ENCODE measurements around the gene HTN3. TPM values are rescaled to one million over a fixed set of nuclear protein-coding genes. Genes with fewer than 3 reads are reported as not detected.
"Not testable (repeated sequence)": the region's sequence is repeated elsewhere in the genome, so short reads cannot be mapped to it uniquely, and the experiment has no call there.

Gene HTN3
- polyA plus RNA-seq, 1 donor (not counting 4 experiments of a cell fraction or from before 2014, with no cell fraction given): not detected

GRCh38 chr4:70041652-70042286, 13.5 kb downstream of the HTN3 start:
- H3K9ac ChIP-seq (ENCODE audit: control insufficient read depth, extremely low read depth, insufficient read depth, low read length): no peak overlapping the region
- DNase-seq (ENCODE audit: low read depth, low spot score) (no peak), FAIRE-seq (no peak)
- H3K9me3 ChIP-seq (ENCODE audit: control insufficient read depth, low read depth, low read length): no peaks in the 10 kb centered on the region
- H3K36me3 ChIP-seq (ENCODE audit: control insufficient read depth in 2 of 2, extremely low read depth in 1 of 2, insufficient read depth in 2 of 2, low read length in 2 of 2): no peaks in the 10 kb centered on the region
- H3K4me2 ChIP-seq (ENCODE audit: control insufficient read depth, extremely low read depth, insufficient read depth, low read depth, low read length): no peak overlapping the region
- no peaks in the 10 kb centered on the region for H3K4me1 ChIP-seq (ENCODE audit: control insufficient read depth, extremely low read depth, insufficient read depth, low read length)
- no peaks in the 10 kb centered on the region for H4K20me1 ChIP-seq (ENCODE audit: control insufficient read depth, extremely low read depth, insufficient read depth, low read length)
- TF ChIP-seq EZH2 (IDR thresholded peaks at IDR 0.05; ENCODE audit: low read length) (no peak), CTCF (optimal IDR thresholded peaks at IDR 0.05 in 1 of 3, IDR thresholded peaks at IDR 0.05 in 1 of 3, conservative IDR thresholded peaks at IDR 0.05 in 1 of 3; ENCODE audit: extremely low read depth in 1 of 3, insufficient read depth in 2 of 3, low read length in 3 of 3) (no peak)
- dilution Hi-C loops (cut with MboI; ENCODE audit: extremely low pct_ligation_motif_present, low sequenced_read_pairs): no loop called here
- H3K27me3 ChIP-seq (ENCODE audit: control insufficient read depth, extremely low read depth, insufficient read depth, low read length): no peaks in the 10 kb centered on the region
- no peaks in the 10 kb centered on the region for H3K9me1 ChIP-seq (ENCODE audit: control insufficient read depth, extremely low read depth, insufficient read depth, low read length)
- H3K79me2 ChIP-seq (ENCODE audit: control insufficient read depth, insufficient read depth, low read length): no peaks in the 10 kb centered on the region
- H3K4me3 ChIP-seq (ENCODE audit: control insufficient read depth in 2 of 3, extremely low read depth in 1 of 3, insufficient read depth in 2 of 3, low read depth in 1 of 3, low read length in 3 of 3): no peak overlapping the region
- H2AFZ ChIP-seq (ENCODE audit: control insufficient read depth, low read length): no peak overlapping the region
- no peak overlapping the region for H3K27ac ChIP-seq (ENCODE audit: control insufficient read depth, insufficient read depth, low read length)

GRCh38 chr4:70050138-70050537, 21.9 kb downstream of the HTN3 start, which contains the start of gene HTN1:
Gene HTN1 (plus strand): TSS chr4:70050438. CDS start chr4:70053077, 2,639 bp downstream.
- H4K20me1 ChIP-seq (ENCODE audit: control insufficient read depth, extremely low read depth, insufficient read depth, low read length); H3K27me3 ChIP-seq (ENCODE audit: control insufficient read depth, extremely low read depth, insufficient read depth, low read length); H2AFZ ChIP-seq (ENCODE audit: control insufficient read depth, low read length); H3K4me2 ChIP-seq (ENCODE audit: control insufficient read depth, extremely low read depth, insufficient read depth, low read depth, low read length); H3K9me3 ChIP-seq (ENCODE audit: control insufficient read depth, low read depth, low read length); H3K9ac ChIP-seq (ENCODE audit: control insufficient read depth, extremely low read depth, insufficient read depth, low read length); H3K4me1 ChIP-seq (ENCODE audit: control insufficient read depth, extremely low read depth, insufficient read depth, low read length); H3K9me1 ChIP-seq (ENCODE audit: control insufficient read depth, extremely low read depth, insufficient read depth, low read length); dilution Hi-C loops (cut with MboI; ENCODE audit: extremely low pct_ligation_motif_present, low sequenced_read_pairs); FAIRE-seq; H3K27ac ChIP-seq (ENCODE audit: control insufficient read depth, insufficient read depth, low read length); H3K79me2 ChIP-seq (ENCODE audit: control insufficient read depth, insufficient read depth, low read length); DNase-seq (ENCODE audit: low read depth, low spot score); H3K4me3 ChIP-seq (ENCODE audit: control insufficient read depth in 2 of 3, extremely low read depth in 1 of 3, insufficient read depth in 2 of 3, low read depth in 1 of 3, low read length in 3 of 3); H3K36me3 ChIP-seq (ENCODE audit: control insufficient read depth in 2 of 2, extremely low read depth in 1 of 2, insufficient read depth in 2 of 2, low read length in 2 of 2): not testable (repeated sequence)

- H3K9ac ChIP-seq (ENCODE audit: control insufficient read depth, extremely low read depth, insufficient read depth, low read length); H3K36me3 ChIP-seq (ENCODE audit: control insufficient read depth in 2 of 2, extremely low read depth in 1 of 2, insufficient read depth in 2 of 2, low read length in 2 of 2); H4K20me1 ChIP-seq (ENCODE audit: control insufficient read depth, extremely low read depth, insufficient read depth, low read length); H3K4me1 ChIP-seq (ENCODE audit: control insufficient read depth, extremely low read depth, insufficient read depth, low read length); H3K27ac ChIP-seq (ENCODE audit: control insufficient read depth, insufficient read depth, low read length); H3K27me3 ChIP-seq (ENCODE audit: control insufficient read depth, extremely low read depth, insufficient read depth, low read length); FAIRE-seq; DNase-seq (ENCODE audit: low read depth, low spot score); dilution Hi-C loops (cut with MboI; ENCODE audit: extremely low pct_ligation_motif_present, low sequenced_read_pairs); H2AFZ ChIP-seq (ENCODE audit: control insufficient read depth, low read length); H3K4me3 ChIP-seq (ENCODE audit: control insufficient read depth in 2 of 3, extremely low read depth in 1 of 3, insufficient read depth in 2 of 3, low read depth in 1 of 3, low read length in 3 of 3); H3K9me3 ChIP-seq (ENCODE audit: control insufficient read depth, low read depth, low read length); H3K4me2 ChIP-seq (ENCODE audit: control insufficient read depth, extremely low read depth, insufficient read depth, low read depth, low read length); H3K79me2 ChIP-seq (ENCODE audit: control insufficient read depth, insufficient read depth, low read length); H3K9me1 ChIP-seq (ENCODE audit: control insufficient read depth, extremely low read depth, insufficient read depth, low read length): not testable (repeated sequence)
These were observed 28.3 kb downstream of the HTN3 start for GRCh38 chr4:70056534-70056933.
